Gastrocnemius medialis (tissue), 4 donors: ENCODE results near the gene EPHB2.

ENCODE experiments used
- POLR2A ChIP-seq, 2 donors: fragments of 450-650 bp; IDR thresholded peaks; one replicate each; pipeline ENCODE4 v1.6.1; 2017; ENCODE audit warnings: antibody characterized with exemption in 2 of 2, mild to moderate bottlenecking in 2 of 2, moderate library complexity in 2 of 2
- TF ChIP-seq, protein P1 (sequence below), 5 experiments: fragments of 450-650 bp in 3 of 5; fragments of 200-600 bp in 2 of 5; sonication (generic) in 2 of 5; IDR thresholded peaks in 4 of 5; conservative IDR thresholded peaks in 1 of 5; 1 replicate in 4 of 5; 2 replicates in 1 of 5; pipeline ENCODE4 v1.5.1; 2016 to 2019; ENCODE audit warnings: antibody characterized with exemption in 5 of 5, mild to moderate bottlenecking in 3 of 5, moderate library complexity in 3 of 5

- TF ChIP-seq, protein P1, sequence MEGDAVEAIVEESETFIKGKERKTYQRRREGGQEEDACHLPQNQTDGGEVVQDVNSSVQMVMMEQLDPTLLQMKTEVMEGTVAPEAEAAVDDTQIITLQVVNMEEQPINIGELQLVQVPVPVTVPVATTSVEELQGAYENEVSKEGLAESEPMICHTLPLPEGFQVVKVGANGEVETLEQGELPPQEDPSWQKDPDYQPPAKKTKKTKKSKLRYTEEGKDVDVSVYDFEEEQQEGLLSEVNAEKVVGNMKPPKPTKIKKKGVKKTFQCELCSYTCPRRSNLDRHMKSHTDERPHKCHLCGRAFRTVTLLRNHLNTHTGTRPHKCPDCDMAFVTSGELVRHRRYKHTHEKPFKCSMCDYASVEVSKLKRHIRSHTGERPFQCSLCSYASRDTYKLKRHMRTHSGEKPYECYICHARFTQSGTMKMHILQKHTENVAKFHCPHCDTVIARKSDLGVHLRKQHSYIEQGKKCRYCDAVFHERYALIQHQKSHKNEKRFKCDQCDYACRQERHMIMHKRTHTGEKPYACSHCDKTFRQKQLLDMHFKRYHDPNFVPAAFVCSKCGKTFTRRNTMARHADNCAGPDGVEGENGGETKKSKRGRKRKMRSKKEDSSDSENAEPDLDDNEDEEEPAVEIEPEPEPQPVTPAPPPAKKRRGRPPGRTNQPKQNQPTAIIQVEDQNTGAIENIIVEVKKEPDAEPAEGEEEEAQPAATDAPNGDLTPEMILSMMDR (IDR thresholded peaks at IDR 0.05 in 4 of 5, conservative IDR thresholded peaks at IDR 0.05 in 1 of 5) = no peak
- no peak for TF ChIP-seq POLR2A (IDR thresholded peaks at IDR 0.05)
Measured at GRCh38 chr1:22857661-22858060, 147.0 kb downstream of the EPHB2 start.
